ENCODE results near the gene TSHZ3.
A peak's percentile ranks its signal among the peaks of the same experiment; 100 is the strongest.

TSHZ3 gene

DNA sequence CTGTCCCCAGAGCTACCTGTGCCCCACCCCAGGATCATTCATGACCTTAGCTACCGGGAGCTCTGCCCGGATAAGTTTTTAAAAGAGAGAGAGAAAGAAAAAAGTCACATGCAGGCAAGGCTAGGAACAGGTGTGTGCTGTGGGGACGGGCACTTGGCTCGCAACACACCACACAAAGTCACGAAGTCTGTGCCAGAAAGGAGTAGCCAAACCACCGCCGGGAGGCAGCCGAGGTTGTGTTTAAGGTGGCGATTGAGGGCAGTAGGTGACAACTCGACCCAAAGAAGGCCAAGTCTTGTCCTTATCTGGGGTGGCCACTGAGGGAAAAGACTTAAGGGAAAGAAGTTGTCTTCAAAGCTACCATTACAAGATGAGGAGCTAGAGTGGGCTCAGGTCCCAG lies 4.6 kb upstream of the TSHZ3 start:
- no peak for DNase-seq (ENCODE audit: low spot score)

GRCh38 chr19:31352782-31353651 lies 3.8 kb upstream of the TSHZ3 start:
- no peak for DNase-seq (ENCODE audit: low spot score)

DNA sequence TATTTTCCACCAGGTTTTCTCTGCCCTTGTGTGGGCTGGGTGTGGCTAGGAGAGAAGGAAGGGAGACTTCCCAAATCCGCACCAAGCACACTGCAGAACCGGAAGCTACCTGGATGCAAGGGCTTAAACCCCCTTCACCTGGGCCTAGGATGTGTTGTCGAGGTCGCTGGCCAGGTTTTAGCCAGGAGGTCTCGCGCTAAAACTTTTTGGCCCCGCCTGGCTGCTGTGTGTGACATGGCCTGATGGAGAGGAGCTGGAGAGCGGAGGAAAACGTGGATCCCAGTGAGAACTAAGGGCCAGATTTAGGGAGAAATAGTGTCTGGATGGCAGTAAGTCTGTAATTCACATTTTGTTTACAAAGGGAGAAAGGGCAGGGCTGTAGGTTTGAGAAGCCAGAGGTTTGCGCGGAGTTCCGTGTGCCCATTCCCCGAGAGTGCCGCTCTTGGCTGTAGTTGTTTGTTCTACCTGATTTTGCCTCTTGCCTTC lies 3.1 kb upstream of the TSHZ3 start:
- DNase-seq (ENCODE audit: low spot score) = no peak

DNA sequence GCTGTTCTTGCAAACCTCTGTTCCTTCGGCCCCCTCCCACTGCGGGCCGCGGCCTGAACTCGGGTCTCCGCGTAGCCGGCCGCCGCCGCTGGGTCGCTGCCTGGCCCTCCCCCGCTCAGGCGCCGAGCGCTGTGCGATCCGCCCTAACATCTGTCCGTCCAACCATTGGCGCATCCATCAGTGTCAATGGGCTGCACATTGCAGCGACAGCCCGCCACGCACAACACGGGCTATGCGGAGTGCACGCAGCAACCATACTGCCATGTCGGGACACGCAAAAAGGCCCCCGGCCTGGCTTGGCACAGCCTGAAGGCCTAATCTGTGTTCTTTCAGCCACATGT lies 2.6 kb upstream of the TSHZ3 start:
- DNase-seq (ENCODE audit: low spot score) = no peak

DNA sequence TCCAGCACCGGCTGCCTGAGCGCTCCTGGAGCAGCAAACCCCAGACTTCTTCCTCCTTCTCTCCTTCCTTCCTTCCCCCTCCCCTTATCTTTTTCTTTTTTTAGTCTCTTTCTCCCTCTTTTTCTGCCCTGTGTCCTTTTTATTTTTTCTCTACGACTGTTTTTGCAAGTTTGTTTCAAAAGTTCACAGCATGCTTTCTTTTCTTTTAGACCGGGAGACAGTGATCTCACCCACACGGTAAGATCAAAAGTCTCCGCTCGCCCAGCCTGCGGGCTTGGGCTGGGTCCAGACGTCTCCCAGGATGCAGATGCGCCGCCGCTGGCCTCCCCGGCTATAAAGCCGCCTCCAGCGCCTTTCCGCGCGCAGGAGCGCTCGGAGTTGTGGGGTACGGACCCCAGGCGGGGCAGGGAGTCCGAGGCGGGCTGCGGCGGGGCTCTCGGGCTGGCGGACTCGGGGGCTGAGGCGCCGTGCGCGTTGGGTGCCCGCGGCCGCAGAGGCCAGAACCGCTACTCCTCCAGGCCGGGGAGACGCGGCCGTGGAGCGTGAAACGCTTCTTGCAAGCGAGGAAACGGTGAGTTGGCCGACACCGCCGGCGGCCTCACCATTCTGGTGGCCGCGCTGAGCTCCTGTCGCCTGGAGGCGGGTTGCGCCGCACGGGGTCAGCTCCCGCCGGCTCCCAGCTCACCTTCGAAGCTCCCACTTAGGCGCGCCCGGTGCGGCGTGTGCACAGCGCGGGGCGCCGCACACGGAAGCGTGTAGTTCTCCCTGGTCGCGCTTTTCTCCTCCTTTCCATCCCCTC lies 2.0 kb upstream of the TSHZ3 start:
- no peak for DNase-seq (ENCODE audit: low spot score)

DNA sequence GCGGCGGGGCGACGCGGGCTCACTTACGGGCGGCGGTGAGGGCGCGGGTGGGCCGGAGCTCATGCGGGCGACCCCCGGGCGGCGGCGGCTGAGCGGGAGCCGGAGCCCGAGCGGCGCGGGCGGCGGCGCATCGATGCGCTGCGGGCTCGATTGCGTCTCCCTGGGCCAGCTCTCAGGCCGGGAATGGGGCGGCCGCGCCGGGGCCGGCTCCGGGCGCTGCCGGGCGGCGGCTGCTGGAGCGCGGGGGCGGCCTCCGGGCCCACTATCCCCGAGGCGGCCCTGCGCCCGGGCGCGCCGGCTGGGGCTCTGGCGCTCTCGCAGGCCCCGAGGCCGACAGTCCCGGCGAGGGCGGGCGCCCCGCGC lies 1.4 kb upstream of the TSHZ3 start:
- no peak for DNase-seq (ENCODE audit: low spot score)

GRCh38 chr19:31350033-31350692 lies 927 bp upstream of the TSHZ3 start:
- DNase-seq (ENCODE audit: low spot score) = no peak

- DNase-seq (ENCODE audit: low spot score) = no peak
Measured at GRCh38 chr19:31348481-31349159, 616 bp downstream of the TSHZ3 start.

DNA sequence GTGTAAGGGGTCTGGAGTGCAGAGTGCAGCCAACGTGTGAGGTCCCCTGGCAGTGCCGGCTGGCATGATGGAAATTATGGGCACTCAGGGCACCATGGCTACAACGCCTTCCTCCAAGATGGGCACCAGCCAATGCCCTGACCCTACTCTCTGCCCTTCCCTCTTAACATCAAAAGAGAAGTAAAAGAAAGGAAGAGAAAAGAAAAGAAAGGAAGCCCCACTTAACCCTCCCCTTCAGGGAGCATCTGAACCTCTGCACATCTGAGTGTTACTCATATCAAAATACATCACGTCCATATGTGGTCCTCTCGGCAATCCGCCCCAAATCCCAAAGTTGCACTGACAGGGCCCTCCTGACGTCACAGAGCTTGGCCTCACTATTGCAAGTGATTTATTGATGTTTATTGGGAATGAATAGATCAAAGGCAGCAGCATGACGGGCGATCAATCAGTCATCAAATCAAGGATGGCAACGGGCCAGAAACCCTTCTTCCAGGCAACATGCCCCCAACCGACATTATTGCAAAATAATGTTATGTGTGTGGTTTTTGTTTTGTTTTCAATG lies 1.3 kb downstream of the TSHZ3 start:
- no peak for DNase-seq (ENCODE audit: low spot score)

DNA sequence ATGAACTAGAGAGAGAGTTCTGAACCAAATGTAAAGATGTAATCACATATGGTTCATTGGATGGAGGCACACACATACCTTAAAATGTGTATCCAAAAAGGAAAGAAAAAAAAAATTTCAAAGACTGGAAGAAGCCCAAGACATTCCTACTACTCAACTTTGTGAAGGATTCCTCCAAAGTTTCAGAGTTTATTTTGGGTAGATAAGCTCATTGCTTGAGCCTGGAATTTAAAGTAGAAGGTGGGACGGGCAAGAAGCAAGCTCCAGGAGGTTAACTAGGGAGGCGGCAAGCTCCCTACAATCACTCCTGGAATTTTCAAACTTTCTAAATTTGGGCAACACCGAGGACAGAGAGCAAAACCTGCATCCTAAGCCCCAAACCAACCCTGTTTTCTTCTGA lies 1.9 kb downstream of the TSHZ3 start:
- no peak for DNase-seq (ENCODE audit: low spot score)

- DNase-seq (ENCODE audit: low spot score) = no peak
Measured at GRCh38 chr19:31346184-31347059, 2.8 kb downstream of the TSHZ3 start.

DNA sequence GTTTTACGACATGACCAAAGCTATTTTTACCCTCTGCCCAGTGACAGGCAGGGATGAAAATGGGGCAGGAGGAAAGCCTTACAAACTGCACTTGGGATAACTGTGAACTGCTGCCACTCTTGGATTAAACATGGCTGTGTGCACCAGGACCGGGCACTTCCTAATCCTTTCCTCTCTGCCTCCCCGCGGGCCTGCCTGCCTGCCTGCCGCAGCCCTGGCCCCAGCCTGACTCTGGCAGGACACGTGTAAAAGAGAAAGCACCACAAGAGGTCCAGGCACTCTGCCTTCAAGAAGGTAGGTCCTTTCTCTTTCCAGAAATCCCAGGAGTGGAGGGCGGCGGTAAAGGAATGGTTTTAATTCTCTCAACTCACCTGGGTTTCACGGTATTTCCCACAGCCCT lies 4.8 kb downstream of the TSHZ3 start:
- DNase-seq (ENCODE audit: low spot score) = no peak

- DNase-seq (ENCODE audit: low spot score) = no peak
Measured at GRCh38 chr19:31342926-31343325, 6.3 kb downstream of the TSHZ3 start.

DNA sequence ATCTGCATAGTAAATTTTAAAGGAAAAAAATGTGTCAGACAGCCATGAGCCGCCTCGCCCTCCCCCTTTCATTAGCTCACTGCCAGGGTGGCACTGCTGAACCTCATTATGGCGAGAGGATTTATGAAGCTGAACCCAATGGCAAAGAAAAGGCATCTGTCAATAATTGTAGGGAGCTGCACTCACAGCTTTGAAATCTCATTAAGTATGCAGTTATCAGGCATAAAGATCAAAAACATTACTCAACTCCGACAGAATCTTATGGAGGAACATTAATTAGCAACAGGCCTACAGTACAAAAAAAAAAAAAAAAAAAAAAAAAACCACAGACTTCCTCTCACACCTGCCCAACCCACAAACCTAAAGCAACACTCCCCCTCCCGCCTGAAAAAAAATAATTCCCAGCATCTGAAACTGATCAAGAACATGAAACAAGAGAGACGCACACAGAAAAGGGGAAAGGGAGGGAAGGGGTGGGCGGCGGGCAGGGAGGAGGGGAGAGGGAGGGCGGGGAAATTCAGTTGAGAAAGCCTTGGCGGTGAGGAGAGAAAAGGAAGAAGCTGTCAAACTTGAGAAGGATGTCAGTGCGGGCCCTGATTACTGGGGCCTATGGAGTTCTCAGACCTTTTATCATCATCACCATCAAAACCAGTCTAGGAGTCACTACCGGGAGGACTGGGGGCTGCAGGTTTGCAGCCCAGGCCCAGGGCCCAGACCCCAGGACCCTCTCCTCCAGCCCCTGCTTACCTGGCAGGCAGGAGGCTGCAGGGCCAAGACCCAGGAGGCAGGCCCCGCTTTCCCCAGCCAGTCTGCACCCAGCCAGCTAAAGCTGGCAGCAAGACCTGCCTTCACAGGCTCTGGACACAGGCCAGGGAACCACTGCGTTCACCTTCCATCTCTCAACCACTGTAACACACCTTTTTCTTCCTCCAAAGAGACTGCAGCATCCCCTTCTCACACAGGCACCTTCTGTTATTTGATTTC lies 8.9 kb downstream of the TSHZ3 start:
- no peak for DNase-seq (ENCODE audit: low spot score)

- DNase-seq (ENCODE audit: low spot score) = no peak
Measured at GRCh38 chr19:31339411-31339810, 9.8 kb downstream of the TSHZ3 start.

GRCh38 chr19:31338069-31338776 lies 11.0 kb downstream of the TSHZ3 start:
- peak; percentile 33 for DNase-seq (ENCODE audit: low spot score)

DNA sequence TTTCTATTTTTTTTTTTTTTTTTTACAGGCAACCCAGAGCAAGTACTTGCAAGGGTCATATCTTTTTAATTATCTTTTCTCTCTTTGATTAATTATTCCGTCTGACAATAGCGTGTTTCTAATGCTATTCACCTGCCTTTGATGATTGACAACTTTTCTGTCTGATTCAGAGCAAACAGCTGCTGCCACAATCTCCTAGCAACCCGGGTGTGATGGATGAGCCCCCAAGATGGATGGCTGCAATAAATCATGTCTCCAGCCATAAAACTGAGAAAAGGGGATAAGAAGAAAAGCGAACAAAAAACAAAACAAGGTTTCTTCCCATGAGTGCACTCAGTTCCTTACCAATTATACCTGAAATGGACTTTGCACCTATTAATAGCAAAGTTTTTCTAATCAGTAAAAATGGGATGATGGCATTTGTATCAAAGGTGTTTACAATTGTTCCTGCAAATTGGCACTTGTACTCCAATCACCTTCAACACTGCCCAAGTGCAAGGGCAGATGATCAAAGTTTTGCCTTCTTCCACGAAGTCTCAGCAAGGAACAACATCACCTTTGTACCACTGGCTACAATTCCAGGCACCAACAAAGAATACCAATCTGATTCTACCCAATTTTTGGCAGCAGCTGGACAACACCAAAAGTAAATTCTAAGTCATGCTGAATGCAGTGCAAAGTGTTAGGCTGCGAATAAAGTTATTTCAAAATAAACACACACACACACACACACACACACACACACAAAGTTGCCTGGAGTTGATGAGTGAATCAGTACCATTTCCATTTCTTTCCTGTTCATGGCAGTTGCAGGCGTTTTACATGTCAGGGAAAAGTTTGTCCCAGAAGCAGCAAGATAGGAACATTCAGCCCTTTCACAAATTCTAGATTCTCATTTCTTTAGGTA lies 12.0 kb downstream of the TSHZ3 start:
- DNase-seq (ENCODE audit: low spot score) = no peak

- DNase-seq (ENCODE audit: low spot score) = no peak
Measured at GRCh38 chr19:31335716-31336115, 13.5 kb downstream of the TSHZ3 start.
